Esophagus (tissue), 2 donors: Measurements from ENCODE around the gene TUNAR. TPM values are rescaled to one million over a fixed set of nuclear protein-coding genes. Genes with fewer than 3 reads are reported as not detected.

Experiments used
- polyA plus RNA-seq, 2 donors: library from polyadenylated mRNA; stranded (reverse); fragments of 200-250 nt; gene quantifications; one replicate each; pipeline ENCODE4 v1.2.3, GENCODE V29; 2013
- donor health status: healthy with polysubstance abuse.
- donor health status: Bipolar disorder and iron deficiency.

Gene TUNAR
- polyA plus RNA-seq, 2 donors: 0.01 TPM; not detected in 1

Other genes starting within 250 kb of the TUNAR start
- gene TCL1B, start 190.4 kb upstream of the TUNAR start, polyA plus RNA-seq: not detected
- gene TCL1A, start 162.7 kb upstream of the TUNAR start, polyA plus RNA-seq: not detected
- 1 to 10 TPM; 4.2 to 5.9 TPM for gene C14orf132, start 162.5 kb downstream of the TUNAR start, polyA plus RNA-seq